Gastroesophageal sphincter (tissue), 3 donors: ENCODE results near the gene POLR2H.

Source experiments
- EP300 ChIP-seq: sonication (generic); formaldehyde crosslinking; IDR thresholded peaks from one replicate; pipeline ENCODE4 v1.6.1; 2017; ENCODE audit warnings: antibody characterized with exemption, mild to moderate bottlenecking
- TF ChIP-seq, protein P1 (sequence below), 4 experiments: fragments of 200-600 bp in 2 of 4; fragments of 450-650 bp in 2 of 4; sonication (generic) in 1 of 4; IDR thresholded peaks; one replicate each; pipeline ENCODE4 v1.5.1; 2017 to 2019; ENCODE audit warnings: antibody characterized with exemption in 4 of 4, mild to moderate bottlenecking in 2 of 4, moderate library complexity in 2 of 4

DNA sequence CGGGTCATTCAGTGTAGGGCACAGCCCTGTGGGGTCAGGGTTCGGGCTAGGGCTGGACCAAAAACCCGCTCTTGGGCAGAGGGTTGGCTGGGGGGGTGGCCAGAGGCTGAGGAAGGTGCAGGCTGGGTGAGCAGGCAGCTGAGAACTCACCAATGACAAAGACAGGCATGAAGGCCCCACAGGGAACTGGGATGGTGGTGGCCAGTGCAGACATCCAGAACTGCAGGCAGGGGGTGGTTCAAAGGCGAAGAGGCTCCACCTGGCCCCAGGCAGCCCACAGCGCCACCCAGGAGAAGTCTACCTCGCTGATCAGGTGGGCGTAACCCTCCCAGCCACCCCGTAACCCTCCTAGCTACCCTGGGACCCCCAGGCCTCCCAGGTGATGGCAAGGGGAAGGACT lies 6.8 kb upstream of the POLR2H start:
- TF ChIP-seq EP300: no peak
- TF ChIP-seq, protein P1, sequence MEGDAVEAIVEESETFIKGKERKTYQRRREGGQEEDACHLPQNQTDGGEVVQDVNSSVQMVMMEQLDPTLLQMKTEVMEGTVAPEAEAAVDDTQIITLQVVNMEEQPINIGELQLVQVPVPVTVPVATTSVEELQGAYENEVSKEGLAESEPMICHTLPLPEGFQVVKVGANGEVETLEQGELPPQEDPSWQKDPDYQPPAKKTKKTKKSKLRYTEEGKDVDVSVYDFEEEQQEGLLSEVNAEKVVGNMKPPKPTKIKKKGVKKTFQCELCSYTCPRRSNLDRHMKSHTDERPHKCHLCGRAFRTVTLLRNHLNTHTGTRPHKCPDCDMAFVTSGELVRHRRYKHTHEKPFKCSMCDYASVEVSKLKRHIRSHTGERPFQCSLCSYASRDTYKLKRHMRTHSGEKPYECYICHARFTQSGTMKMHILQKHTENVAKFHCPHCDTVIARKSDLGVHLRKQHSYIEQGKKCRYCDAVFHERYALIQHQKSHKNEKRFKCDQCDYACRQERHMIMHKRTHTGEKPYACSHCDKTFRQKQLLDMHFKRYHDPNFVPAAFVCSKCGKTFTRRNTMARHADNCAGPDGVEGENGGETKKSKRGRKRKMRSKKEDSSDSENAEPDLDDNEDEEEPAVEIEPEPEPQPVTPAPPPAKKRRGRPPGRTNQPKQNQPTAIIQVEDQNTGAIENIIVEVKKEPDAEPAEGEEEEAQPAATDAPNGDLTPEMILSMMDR (IDR thresholded peaks at IDR 0.05): no peak
